Measurements from ENCODE around the gene CSNK1G1.
"Not testable (repeated sequence)": the region's sequence is repeated elsewhere in the genome, so short reads cannot be mapped to it uniquely, and the experiment has no call there.

CSNK1G1 gene

GRCh38 chr15:64285871-64286270 lies 70.1 kb downstream of the CSNK1G1 start:
- DNase-seq: no peak

GRCh38 chr15:64285150-64285549 lies 70.8 kb downstream of the CSNK1G1 start:
- DNase-seq: no peak

- DNase-seq: no peak
These were observed 71.9 kb downstream of the CSNK1G1 start for GRCh38 chr15:64284042-64284441.

GRCh38 chr15:64282701-64283100 lies 73.3 kb downstream of the CSNK1G1 start:
- no peak for DNase-seq

- no peak for DNase-seq
These were observed 76.8 kb downstream of the CSNK1G1 start for GRCh38 chr15:64279131-64279530.

- no peak for DNase-seq
These were observed 80.0 kb downstream of the CSNK1G1 start for GRCh38 chr15:64275934-64276333.

- DNase-seq: no peak
These were observed 81.5 kb downstream of the CSNK1G1 start for GRCh38 chr15:64274341-64274950.

GRCh38 chr15:64267331-64267973 lies 88.5 kb downstream of the CSNK1G1 start:
- DNase-seq: no peak

GRCh38 chr15:64265188-64265587 lies 90.8 kb downstream of the CSNK1G1 start:
- not testable (repeated sequence) for DNase-seq

GRCh38 chr15:64264502-64264901 lies 91.5 kb downstream of the CSNK1G1 start:
- no peak for DNase-seq

- DNase-seq: no peak
These were observed 92.4 kb downstream of the CSNK1G1 start for GRCh38 chr15:64263567-64263966.

- DNase-seq: no peak
These were observed 99.9 kb downstream of the CSNK1G1 start for GRCh38 chr15:64256051-64256450.

GRCh38 chr15:64251658-64252057 lies 104.3 kb downstream of the CSNK1G1 start:
- DNase-seq: no peak

GRCh38 chr15:64251121-64251520 lies 104.9 kb downstream of the CSNK1G1 start:
- peak in 1 of 2 donors; percentile 6 for DNase-seq

GRCh38 chr15:64249883-64250575 lies 105.9 kb downstream of the CSNK1G1 start:
- DNase-seq: no peak

- DNase-seq: no peak
These were observed 106.6 kb downstream of the CSNK1G1 start for GRCh38 chr15:64249406-64249805.

- DNase-seq: peak; percentile 10 to 44
These were observed 107.9 kb downstream of the CSNK1G1 start for GRCh38 chr15:64247906-64248541.

- no peak for DNase-seq
These were observed 108.5 kb downstream of the CSNK1G1 start for GRCh38 chr15:64247535-64247905.

- peak in 1 of 2 donors; percentile 6 for DNase-seq
These were observed 109.4 kb downstream of the CSNK1G1 start for GRCh38 chr15:64246364-64247189.

GRCh38 chr15:64245405-64245804 lies 110.6 kb downstream of the CSNK1G1 start:
- no peak for DNase-seq

GRCh38 chr15:64237677-64238076 lies 118.3 kb downstream of the CSNK1G1 start:
- DNase-seq: no peak

- DNase-seq: no peak
These were observed 119.6 kb downstream of the CSNK1G1 start for GRCh38 chr15:64236156-64236894.
